ENCODE results near the gene ITIH4. TPM values are rescaled to one million over a fixed set of nuclear protein-coding genes. Genes with fewer than 3 reads are reported as not detected.

The ITIH4 gene
- total and polyA plus RNA-seq, 10 of the 15 experiments (the other 5 are each of a cell fraction or from before 2014, with no cell fraction given): 0.64 to 4.1 (median 1.3) TPM

DNA sequence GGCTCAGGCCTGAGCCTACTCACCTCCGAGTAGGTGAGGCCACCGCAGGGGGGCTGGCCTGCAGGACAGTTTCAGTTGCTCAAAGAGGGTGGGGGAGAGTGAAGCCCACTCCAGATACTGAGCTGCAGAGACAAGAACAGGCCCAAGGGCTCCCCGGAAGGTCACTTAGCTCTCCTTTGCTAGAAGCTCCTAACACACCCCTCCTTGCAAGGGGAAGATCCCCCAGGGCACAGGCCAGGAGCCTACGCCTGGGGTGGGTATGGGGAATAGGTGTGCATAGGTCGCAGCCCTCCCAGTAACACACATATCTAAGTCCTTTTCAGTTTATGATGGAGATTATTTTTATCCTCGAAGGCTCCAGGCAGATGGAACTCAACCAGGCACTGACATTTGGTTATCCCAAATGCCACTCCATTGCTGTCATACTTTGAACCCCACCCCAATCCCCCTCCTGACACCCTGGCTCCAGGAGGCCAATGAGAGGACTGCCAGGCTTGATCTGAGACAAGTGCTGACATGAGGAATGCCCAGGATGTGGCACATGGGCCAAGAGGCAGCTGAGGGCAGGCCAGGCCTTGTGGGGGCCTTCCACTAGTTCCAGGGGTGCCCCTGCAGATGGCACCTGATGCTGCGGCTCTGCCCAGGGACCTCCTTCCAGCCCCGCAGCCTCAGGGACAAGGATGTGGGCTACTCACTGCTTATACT, 5.4 kb upstream of the ITIH4 start:
- ChIA-PET SMC1A (ENCODE audit: uncharacterized antibody, unreplicated experiment) (interaction anchor here (1.3 kb wide), 1 partner anchor 10 kb away, joined by 4 read pairs; no protein-coding TSS in a partner anchor), CTCF (no interaction called here), RAD21 (ENCODE audit: unreplicated experiment) (no interaction called here), POLR2A (no interaction called here)
- Histone ChIP-seq H3K27me3 (replicated peaks in 1 of 2; ENCODE audit: control insufficient read depth in 2 of 2, insufficient read depth in 2 of 2, low read length in 1 of 2) (no peaks in the 10 kb centered on the region), H3K4me3 (no peak overlapping the region), H3K4me1 (ENCODE audit: control insufficient read depth, insufficient read depth, low read length) (no peaks in the 10 kb centered on the region; the same call in 1 of the 2 replicates), H3K27ac (ENCODE audit: control insufficient read depth, insufficient read depth) (no peak overlapping the region), H3K9ac (ENCODE audit: control insufficient read depth, insufficient read depth, low read length) (no peak overlapping the region), H4K20me1 (ENCODE audit: control insufficient read depth, insufficient read depth) (no peaks in the 10 kb centered on the region), H3K36me3 (ENCODE audit: control insufficient read depth in 2 of 2, insufficient read depth in 2 of 2, low read length in 1 of 2) (peaks cover 1 to 5% of the 10 kb centered on the region in 2 experiments; a peak in 3 of 4 replicates), H3K4me2 (ENCODE audit: control insufficient read depth, insufficient read depth) (no peak overlapping the region), H3K79me2 (ENCODE audit: control insufficient read depth, insufficient read depth, low read length) (no peaks in the 10 kb centered on the region), H3K9me3 (replicated peaks; ENCODE audit: control insufficient read depth, insufficient read depth, low read length) (no peaks in the 10 kb centered on the region), H2AFZ (ENCODE audit: control insufficient read depth, low read depth, low read length) (no peak overlapping the region)
- no TSS peak for BruUV-seq (replicated peaks)
- DNase-seq (ENCODE audit: low read depth, low spot score) (no peak), FAIRE-seq (no peak), ATAC-seq (no peak)
- in situ Hi-C loops (cut with MboI): no loop called here
- WGBS (ENCODE audit: insufficient coverage, insufficient replicate concordance, low lambda C conversion rate, missing lambda C conversion rate): 91% methylated on average over 8 of the region's 8 CpGs
- TF ChIP-seq, protein P1, sequence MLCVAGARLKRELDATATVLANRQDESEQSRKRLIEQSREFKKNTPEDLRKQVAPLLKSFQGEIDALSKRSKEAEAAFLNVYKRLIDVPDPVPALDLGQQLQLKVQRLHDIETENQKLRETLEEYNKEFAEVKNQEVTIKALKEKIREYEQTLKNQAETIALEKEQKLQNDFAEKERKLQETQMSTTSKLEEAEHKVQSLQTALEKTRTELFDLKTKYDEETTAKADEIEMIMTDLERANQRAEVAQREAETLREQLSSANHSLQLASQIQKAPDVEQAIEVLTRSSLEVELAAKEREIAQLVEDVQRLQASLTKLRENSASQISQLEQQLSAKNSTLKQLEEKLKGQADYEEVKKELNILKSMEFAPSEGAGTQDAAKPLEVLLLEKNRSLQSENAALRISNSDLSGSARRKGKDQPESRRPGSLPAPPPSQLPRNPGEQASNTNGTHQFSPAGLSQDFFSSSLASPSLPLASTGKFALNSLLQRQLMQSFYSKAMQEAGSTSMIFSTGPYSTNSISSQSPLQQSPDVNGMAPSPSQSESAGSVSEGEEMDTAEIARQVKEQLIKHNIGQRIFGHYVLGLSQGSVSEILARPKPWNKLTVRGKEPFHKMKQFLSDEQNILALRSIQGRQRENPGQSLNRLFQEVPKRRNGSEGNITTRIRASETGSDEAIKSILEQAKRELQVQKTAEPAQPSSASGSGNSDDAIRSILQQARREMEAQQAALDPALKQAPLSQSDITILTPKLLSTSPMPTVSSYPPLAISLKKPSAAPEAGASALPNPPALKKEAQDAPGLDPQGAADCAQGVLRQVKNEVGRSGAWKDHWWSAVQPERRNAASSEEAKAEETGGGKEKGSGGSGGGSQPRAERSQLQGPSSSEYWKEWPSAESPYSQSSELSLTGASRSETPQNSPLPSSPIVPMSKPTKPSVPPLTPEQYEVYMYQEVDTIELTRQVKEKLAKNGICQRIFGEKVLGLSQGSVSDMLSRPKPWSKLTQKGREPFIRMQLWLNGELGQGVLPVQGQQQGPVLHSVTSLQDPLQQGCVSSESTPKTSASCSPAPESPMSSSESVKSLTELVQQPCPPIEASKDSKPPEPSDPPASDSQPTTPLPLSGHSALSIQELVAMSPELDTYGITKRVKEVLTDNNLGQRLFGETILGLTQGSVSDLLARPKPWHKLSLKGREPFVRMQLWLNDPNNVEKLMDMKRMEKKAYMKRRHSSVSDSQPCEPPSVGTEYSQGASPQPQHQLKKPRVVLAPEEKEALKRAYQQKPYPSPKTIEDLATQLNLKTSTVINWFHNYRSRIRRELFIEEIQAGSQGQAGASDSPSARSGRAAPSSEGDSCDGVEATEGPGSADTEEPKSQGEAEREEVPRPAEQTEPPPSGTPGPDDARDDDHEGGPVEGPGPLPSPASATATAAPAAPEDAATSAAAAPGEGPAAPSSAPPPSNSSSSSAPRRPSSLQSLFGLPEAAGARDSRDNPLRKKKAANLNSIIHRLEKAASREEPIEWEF (IDR thresholded peaks at IDR 0.05; ENCODE audit: insufficient replicate concordance, low read depth, low read length): no peak
- TF ChIP-seq NFYA (IDR thresholded peaks at IDR 0.05; ENCODE audit: borderline replicate concordance, low read depth, low read length) (no peak), RAD21 (IDR thresholded peaks at IDR 0.05; ENCODE audit: insufficient read depth, low read depth, low read length) (no peak), RFX5 (IDR thresholded peaks at IDR 0.05; ENCODE audit: low read depth, low read length) (no peak), CBX5 (IDR thresholded peaks at IDR 0.05; ENCODE audit: low read depth) (no peak), ZNF622 (IDR thresholded peaks at IDR 0.05) (no peak), KAT2A (conservative IDR thresholded peaks at IDR 0.05; ENCODE audit: control insufficient read depth, low read depth, low read length) (no peak), PML (IDR thresholded peaks at IDR 0.05; ENCODE audit: low read length) (no peak), NR2C1 (IDR thresholded peaks at IDR 0.05) (no peak)
- TF ChIP-seq, protein P2, sequence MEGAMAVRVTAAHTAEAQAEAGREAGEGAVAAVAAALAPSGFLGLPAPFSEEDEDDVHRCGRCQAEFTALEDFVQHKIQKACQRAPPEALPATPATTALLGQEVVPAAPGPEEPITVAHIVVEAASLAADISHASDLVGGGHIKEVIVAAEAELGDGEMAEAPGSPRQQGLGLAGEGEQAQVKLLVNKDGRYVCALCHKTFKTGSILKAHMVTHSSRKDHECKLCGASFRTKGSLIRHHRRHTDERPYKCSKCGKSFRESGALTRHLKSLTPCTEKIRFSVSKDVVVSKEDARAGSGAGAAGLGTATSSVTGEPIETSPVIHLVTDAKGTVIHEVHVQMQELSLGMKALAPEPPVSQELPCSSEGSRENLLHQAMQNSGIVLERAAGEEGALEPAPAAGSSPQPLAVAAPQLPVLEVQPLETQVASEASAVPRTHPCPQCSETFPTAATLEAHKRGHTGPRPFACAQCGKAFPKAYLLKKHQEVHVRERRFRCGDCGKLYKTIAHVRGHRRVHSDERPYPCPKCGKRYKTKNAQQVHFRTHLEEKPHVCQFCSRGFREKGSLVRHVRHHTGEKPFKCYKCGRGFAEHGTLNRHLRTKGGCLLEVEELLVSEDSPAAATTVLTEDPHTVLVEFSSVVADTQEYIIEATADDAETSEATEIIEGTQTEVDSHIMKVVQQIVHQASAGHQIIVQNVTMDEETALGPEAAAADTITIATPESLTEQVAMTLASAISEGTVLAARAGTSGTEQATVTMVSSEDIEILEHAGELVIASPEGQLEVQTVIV (IDR thresholded peaks at IDR 0.05; ENCODE audit: borderline replicate concordance, partially characterized antibody): no peak
- intact Hi-C loops (cut with micrococcal nuclease; ENCODE audit: unreplicated experiment): no loop called here

Data from GM12878 (cell line).